ENCODE results near the gene SMARCA5. TPM values are rescaled to one million over a fixed set of nuclear protein-coding genes. Genes with fewer than 3 reads are reported as not detected.

The SMARCA5 gene
- total RNA-seq, 1 experiment from 2014 or later, result 107 TPM

DNA sequence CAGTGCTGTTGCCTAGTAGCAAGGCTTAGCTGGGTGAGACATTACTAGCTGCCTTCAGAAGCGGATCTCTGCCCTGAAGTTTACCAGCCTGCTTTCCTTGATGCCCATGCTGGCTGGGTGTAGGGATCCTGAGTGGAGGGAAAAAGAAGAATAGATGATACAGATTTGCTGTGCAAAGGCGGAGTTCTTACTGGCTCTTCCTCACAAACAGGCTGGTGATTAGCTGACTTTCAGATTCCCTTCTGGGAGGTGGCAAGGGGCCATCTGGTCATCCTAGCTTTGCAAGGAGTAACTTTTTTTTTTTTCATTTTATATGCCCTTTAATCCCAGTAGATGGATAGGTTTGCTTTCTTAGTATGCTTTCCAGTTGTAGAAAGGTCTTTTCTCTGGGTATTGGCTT lies 44.8 kb downstream of the SMARCA5 start:
- no peak for DNase-seq
- Histone ChIP-seq H3K4ac (ENCODE audit: low read depth, low read length) (no peak overlapping the region), H4K8ac (replicated peaks; ENCODE audit: insufficient read length, low read depth, low read length) (no peak overlapping the region), H4K91ac (ENCODE audit: insufficient read length, low read depth, low read length) (no peak overlapping the region), H2BK5ac (ENCODE audit: insufficient read length, low read length) (no peak overlapping the region), H3K79me2 (ENCODE audit: insufficient read depth, low read length) (no peaks in the 10 kb centered on the region), H3K4me2 (ENCODE audit: insufficient read depth, insufficient read length, low read length) (no peak overlapping the region), H4K20me1 (ENCODE audit: control insufficient read depth, insufficient read depth, insufficient read length) (no peaks in the 10 kb centered on the region), H3K18ac (ENCODE audit: insufficient read length, low read depth, low read length) (no peak overlapping the region), H3K56ac (ENCODE audit: insufficient read length, low read depth, low read length) (no peak overlapping the region), H4K5ac (ENCODE audit: insufficient read length, low read depth, low read length) (no peak overlapping the region), H3K23me2 (ENCODE audit: insufficient read length, low read depth, low read length, poor library complexity, severe bottlenecking) (peaks cover 5% of the 10 kb centered on the region), H3K27ac (ENCODE audit: insufficient read length, low read depth, low read length) (no peak overlapping the region), H3K23ac (ENCODE audit: insufficient read length, low read depth, low read length) (no peak overlapping the region), H3K27me3 (ENCODE audit: insufficient read depth, low read length) (no peaks in the 10 kb centered on the region), H3K9ac (ENCODE audit: extremely low read depth, insufficient read length, low read length) (no peak overlapping the region), H3K79me1 (ENCODE audit: insufficient read depth, low read depth, low read length, poor library complexity, severe bottlenecking) (no peaks in the 10 kb centered on the region), H2BK15ac (ENCODE audit: low read depth, low read length) (no peak overlapping the region), H2BK12ac (ENCODE audit: insufficient read length, low read depth, low read length) (no peak overlapping the region), H2BK120ac (ENCODE audit: low read depth, low read length, poor library complexity, severe bottlenecking) (no peak overlapping the region), H2AFZ (ENCODE audit: low read length) (no peak overlapping the region), H2AK5ac (ENCODE audit: insufficient read length, low read length) (no peak overlapping the region), H3K9me3 (ENCODE audit: control insufficient read depth, low read depth, low read length) (no peaks in the 10 kb centered on the region), H3T11ph (ENCODE audit: low read length) (no peak overlapping the region), H3K14ac (ENCODE audit: insufficient read depth, low read length) (no peak overlapping the region), H2BK20ac (ENCODE audit: low read depth, low read length, poor library complexity, severe bottlenecking) (no peak overlapping the region), H3K4me1 (ENCODE audit: insufficient read depth, low read length) (no peaks in the 10 kb centered on the region)
- Mint-ChIP-seq H3K36me3 (ENCODE audit: insufficient read depth in 1 of 3, low read depth in 3 of 3) (peaks cover 0 to 16% (median 8%) of the 10 kb centered on the region in 3 experiments; a peak in 4 of 7 replicates), H3K27me3 (ENCODE audit: low read depth) (no peaks in the 10 kb centered on the region), H3K27ac (peak overlapping the region in 2 of 3 experiments; percentile 39 to 52; a peak in 2 of 7 replicates), H3K4me3 (no peak overlapping the region), H3K4me1 (peaks cover 2 to 6% of the 10 kb centered on the region in 2 experiments), H3K9me3 (peaks cover 0 to 2% of the 10 kb centered on the region in 2 experiments; a peak in 2 of 5 replicates)
- WGBS (ENCODE audit: extremely low coverage, insufficient read length, low lambda C conversion rate), result no CpG with 5 or more reads among the region's 2 CpGs
- TF ChIP-seq, protein P1, sequence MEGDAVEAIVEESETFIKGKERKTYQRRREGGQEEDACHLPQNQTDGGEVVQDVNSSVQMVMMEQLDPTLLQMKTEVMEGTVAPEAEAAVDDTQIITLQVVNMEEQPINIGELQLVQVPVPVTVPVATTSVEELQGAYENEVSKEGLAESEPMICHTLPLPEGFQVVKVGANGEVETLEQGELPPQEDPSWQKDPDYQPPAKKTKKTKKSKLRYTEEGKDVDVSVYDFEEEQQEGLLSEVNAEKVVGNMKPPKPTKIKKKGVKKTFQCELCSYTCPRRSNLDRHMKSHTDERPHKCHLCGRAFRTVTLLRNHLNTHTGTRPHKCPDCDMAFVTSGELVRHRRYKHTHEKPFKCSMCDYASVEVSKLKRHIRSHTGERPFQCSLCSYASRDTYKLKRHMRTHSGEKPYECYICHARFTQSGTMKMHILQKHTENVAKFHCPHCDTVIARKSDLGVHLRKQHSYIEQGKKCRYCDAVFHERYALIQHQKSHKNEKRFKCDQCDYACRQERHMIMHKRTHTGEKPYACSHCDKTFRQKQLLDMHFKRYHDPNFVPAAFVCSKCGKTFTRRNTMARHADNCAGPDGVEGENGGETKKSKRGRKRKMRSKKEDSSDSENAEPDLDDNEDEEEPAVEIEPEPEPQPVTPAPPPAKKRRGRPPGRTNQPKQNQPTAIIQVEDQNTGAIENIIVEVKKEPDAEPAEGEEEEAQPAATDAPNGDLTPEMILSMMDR (conservative IDR thresholded peaks at IDR 0.05), result no peak

Measured in H9 (cell line).